Stimulated activated CD4-positive, alpha-beta T cell treated with anti-CD3 and anti-CD28 coated beads, Interleukin-12 subunit alpha, Interleukin-12 subunit beta, amount 100 ng/mL, for 48 hours (primary cell): ENCODE data around the gene L3MBTL3.

ENCODE experiments used
- DNase-seq, 3 donors: peaks; one replicate each; pipeline ENCODE4 v3.0.0-alpha.2; 2020; ENCODE audit warnings: low read depth in 2 of 3, low spot score in 1 of 3

L3MBTL3 gene

GRCh38 chr6:130026859-130027258, 8.5 kb downstream of the L3MBTL3 start:
- DNase-seq, result no peak

GRCh38 chr6:130027948-130028347, 9.6 kb downstream of the L3MBTL3 start:
- no peak for DNase-seq

- DNase-seq, result peak in 1 of 3 donors; percentile 5
Measured at GRCh38 chr6:130029163-130029562, 10.8 kb downstream of the L3MBTL3 start.

- DNase-seq, result no peak
Measured at GRCh38 chr6:130032758-130033340, 14.5 kb downstream of the L3MBTL3 start.

- no peak for DNase-seq
Measured at GRCh38 chr6:130033949-130034348, 15.6 kb downstream of the L3MBTL3 start.

GRCh38 chr6:130034378-130035146, 16.2 kb downstream of the L3MBTL3 start:
- DNase-seq, result no peak

- DNase-seq, result no peak
Measured at GRCh38 chr6:130035211-130035610, 16.8 kb downstream of the L3MBTL3 start.

GRCh38 chr6:130037207-130037811, 18.9 kb downstream of the L3MBTL3 start:
- no peak for DNase-seq

- no peak for DNase-seq
Measured at GRCh38 chr6:130041594-130041993, 23.2 kb downstream of the L3MBTL3 start.

GRCh38 chr6:130043344-130043743, 25.0 kb downstream of the L3MBTL3 start:
- DNase-seq, result no peak

- DNase-seq, result no peak
Measured at GRCh38 chr6:130045622-130046021, 27.2 kb downstream of the L3MBTL3 start.

- no peak for DNase-seq
Measured at GRCh38 chr6:130046671-130047070, 28.3 kb downstream of the L3MBTL3 start.

- no peak for DNase-seq
Measured at GRCh38 chr6:130047088-130047995, 29.0 kb downstream of the L3MBTL3 start.

- DNase-seq, result no peak
Measured at GRCh38 chr6:130050230-130050629, 31.8 kb downstream of the L3MBTL3 start.

GRCh38 chr6:130054725-130055124, 36.3 kb downstream of the L3MBTL3 start:
- no peak for DNase-seq

GRCh38 chr6:130055271-130055670, 36.9 kb downstream of the L3MBTL3 start:
- DNase-seq, result no peak

GRCh38 chr6:130057495-130057894, 39.1 kb downstream of the L3MBTL3 start:
- no peak for DNase-seq

- no peak for DNase-seq
Measured at GRCh38 chr6:130063806-130064205, 45.4 kb downstream of the L3MBTL3 start.

GRCh38 chr6:130065609-130066156, 47.3 kb downstream of the L3MBTL3 start:
- DNase-seq, result no peak

- no peak for DNase-seq
Measured at GRCh38 chr6:130069485-130069884, 51.1 kb downstream of the L3MBTL3 start.

GRCh38 chr6:130070326-130070725, 51.9 kb downstream of the L3MBTL3 start:
- no peak for DNase-seq
